Measurements from ENCODE around the gene NISCH. TPM values are rescaled to one million over a fixed set of nuclear protein-coding genes. Genes with fewer than 3 reads are reported as not detected.

The NISCH gene
- polyA plus RNA-seq, 3 donors, result 9.7 to 106 (median 13.1) TPM

- peaks cover 99% of the 10 kb centered on the region in 2 donors for H3K36me3 ChIP-seq (replicated peaks in 1 of 2; ENCODE audit: control insufficient read depth in 1 of 2, insufficient read depth in 2 of 2, low read length in 2 of 2)
- TF ChIP-seq CTCF (IDR thresholded peaks at IDR 0.05), result no peak
- no peak overlapping the region for H3K27ac Mint-ChIP-seq
- H3K4me3 ChIP-seq (replicated peaks in 1 of 3; ENCODE audit: low read depth in 2 of 3, low read length in 3 of 3), result no peak overlapping the region
- no peaks in the 10 kb centered on the region for H3K4me1 Mint-ChIP-seq
- no peak overlapping the region for H3K27ac ChIP-seq (ENCODE audit: low read depth in 1 of 2, low read length in 2 of 2)
- no peaks in the 10 kb centered on the region for H3K4me1 ChIP-seq (ENCODE audit: control insufficient read depth in 1 of 2, insufficient read depth in 2 of 2, low read length in 2 of 2)
- H4K20me1 ChIP-seq (ENCODE audit: insufficient read depth, low read length), result peaks cover 17% of the 10 kb centered on the region
- DNase-seq, result no peak
- no peaks in the 10 kb centered on the region for H3K27me3 ChIP-seq (ENCODE audit: control insufficient read depth in 2 of 2, insufficient read depth in 2 of 2, low read length in 2 of 2)
- no peaks in the 10 kb centered on the region for H3K9me3 ChIP-seq (replicated peaks in 1 of 2; ENCODE audit: control insufficient read depth in 1 of 2, insufficient read depth in 1 of 2, low read length in 2 of 2)
- WGBS (ENCODE audit: insufficient coverage), result 100% methylated on average over 4 of the region's 14 CpGs
- H3K4me3 Mint-ChIP-seq, result no peak overlapping the region
- H3K9ac ChIP-seq (ENCODE audit: insufficient read depth, low read length, poor library complexity, severe bottlenecking), result no peak overlapping the region
- peaks cover 0 to 4% (median 1%) of the 10 kb centered on the region in 3 donors for H3K27me3 Mint-ChIP-seq (ENCODE audit: low read depth in 3 of 3)
- H3K79me2 ChIP-seq (ENCODE audit: insufficient read depth, low read length), result no peaks in the 10 kb centered on the region
- no peaks in the 10 kb centered on the region for H3K9me3 Mint-ChIP-seq
- H2AFZ ChIP-seq (ENCODE audit: insufficient read depth, low read depth, low read length, poor library complexity, severe bottlenecking), result no peak overlapping the region
- no peak overlapping the region for H3K4me2 ChIP-seq (replicated peaks; ENCODE audit: extremely low read depth, low read length, poor library complexity, severe bottlenecking)
- peaks cover 81 to 96% of the 10 kb centered on the region in 2 donors for H3K36me3 Mint-ChIP-seq
- intact Hi-C loops (cut with micrococcal nuclease), result no loop called here
These were observed 64.8 kb downstream of the NISCH start for GRCh38 chr3:52520141-52520667.

GRCh38 chr3:52520716-52521487 lies 65.5 kb downstream of the NISCH start:
- Histone ChIP-seq H3K27ac (ENCODE audit: low read depth in 1 of 2, low read length in 2 of 2) (no peak overlapping the region), H3K27me3 (ENCODE audit: control insufficient read depth in 2 of 2, insufficient read depth in 2 of 2, low read length in 2 of 2) (no peaks in the 10 kb centered on the region), H3K4me1 (ENCODE audit: control insufficient read depth in 1 of 2, insufficient read depth in 2 of 2, low read length in 2 of 2) (no peaks in the 10 kb centered on the region), H3K4me3 (replicated peaks in 1 of 3; ENCODE audit: low read depth in 2 of 3, low read length in 3 of 3) (no peak overlapping the region), H4K20me1 (ENCODE audit: insufficient read depth, low read length) (peaks cover 11% of the 10 kb centered on the region), H3K9me3 (replicated peaks in 1 of 2; ENCODE audit: control insufficient read depth in 1 of 2, insufficient read depth in 1 of 2, low read length in 2 of 2) (no peaks in the 10 kb centered on the region), H2AFZ (ENCODE audit: insufficient read depth, low read depth, low read length, poor library complexity, severe bottlenecking) (no peak overlapping the region), H3K4me2 (replicated peaks; ENCODE audit: extremely low read depth, low read length, poor library complexity, severe bottlenecking) (no peak overlapping the region), H3K36me3 (replicated peaks in 1 of 2; ENCODE audit: control insufficient read depth in 1 of 2, insufficient read depth in 2 of 2, low read length in 2 of 2) (peaks cover 96 to 99% of the 10 kb centered on the region in 2 donors), H3K79me2 (ENCODE audit: insufficient read depth, low read length) (no peaks in the 10 kb centered on the region), H3K9ac (ENCODE audit: insufficient read depth, low read length, poor library complexity, severe bottlenecking) (no peak overlapping the region)
- DNase-seq, result no peak
- intact Hi-C loops (cut with micrococcal nuclease), result no loop called here
- Mint-ChIP-seq H3K4me1 (no peaks in the 10 kb centered on the region), H3K9me3 (no peaks in the 10 kb centered on the region), H3K27me3 (ENCODE audit: low read depth in 3 of 3) (peaks cover 1 to 4% (median 1%) of the 10 kb centered on the region in 3 donors), H3K27ac (peak overlapping the region in 1 of 7 donors; percentile 67), H3K36me3 (peaks cover 81 to 96% of the 10 kb centered on the region in 2 donors), H3K4me3 (no peak overlapping the region)
- TF ChIP-seq CTCF (IDR thresholded peaks at IDR 0.05), result no peak
- WGBS (ENCODE audit: insufficient coverage), result 98% methylated on average over 17 of the region's 20 CpGs

Data from CD14-positive monocyte (primary cell).